Natural killer cell (primary cell): ENCODE measurements around the gene SPTLC1. TPM values are rescaled to one million over a fixed set of nuclear protein-coding genes. Genes with fewer than 3 reads are reported as not detected.
"Not testable (repeated sequence)": the region's sequence is repeated elsewhere in the genome, so short reads cannot be mapped to it uniquely, and the experiment has no call there.

ENCODE experiments used
- ATAC-seq, 3 donors: fragments of 150-1000 bp in 2 of 3; fragments of 200-7000 bp in 1 of 3; cut with Tn5 transposase; 1 replicate in 1 of 3; 2 replicates in 2 of 3; pipeline ENCODE4 v1.10.0; 2021; ENCODE audit warnings: mild to moderate bottlenecking in 2 of 3, moderate library complexity in 2 of 3
- DNase-seq, 2 donors: peaks; one replicate each; pipeline versions ENCODE4 v3.0.0 to v3.0.0-alpha.2; 2013 to 2021; ENCODE audit warnings: mixed read lengths in 1 of 2
- H3K27ac ChIP-seq: one replicate; pipeline ENCODE4 v1.5.1; 2013; ENCODE audit warnings: mild to moderate bottlenecking, low read length
- H3K27me3 ChIP-seq: one replicate; pipeline ENCODE4 v1.6.1; 2013; ENCODE audit warnings: low read length; ENCODE audit not compliant: control insufficient read depth, insufficient read depth
- H3K36me3 ChIP-seq: one replicate; pipeline ENCODE4 v1.6.1; 2013; ENCODE audit warnings: low read length; ENCODE audit not compliant: control insufficient read depth, insufficient read depth
- H3K4me1 ChIP-seq: one replicate; pipeline ENCODE4 v1.6.1; 2013; ENCODE audit warnings: low read length; ENCODE audit not compliant: control insufficient read depth, insufficient read depth
- H3K4me3 ChIP-seq: one replicate; pipeline ENCODE4 v1.5.1; 2013; ENCODE audit warnings: low read length
- H3K9me3 ChIP-seq: one replicate; pipeline ENCODE4 v1.6.1; 2013; ENCODE audit warnings: low read length; ENCODE audit not compliant: control insufficient read depth, insufficient read depth
- H3K27ac Mint-ChIP-seq, 2 donors: one replicate each; pipeline ENCODE4 v1.8.0; 2022; ENCODE audit warnings: mild to moderate bottlenecking in 2 of 2, mixed read lengths in 2 of 2, moderate library complexity in 1 of 2
- H3K27me3 Mint-ChIP-seq, 2 donors: one replicate each; pipeline ENCODE4 v1.8.0; 2022; ENCODE audit warnings: low read depth in 2 of 2, mixed read lengths in 2 of 2
- H3K36me3 Mint-ChIP-seq: one replicate; pipeline ENCODE4 v1.8.0; 2022; ENCODE audit warnings: mixed read lengths
- H3K4me1 Mint-ChIP-seq, 2 donors: one replicate each; pipeline ENCODE4 v1.8.0; 2022; ENCODE audit warnings: mixed read lengths in 2 of 2
- H3K4me3 Mint-ChIP-seq: one replicate; pipeline ENCODE4 v1.8.0; 2022; ENCODE audit warnings: mild to moderate bottlenecking, moderate library complexity, mixed read lengths
- H3K9me3 Mint-ChIP-seq, 2 donors: one replicate each; pipeline ENCODE4 v1.8.0; 2022; ENCODE audit warnings: mixed read lengths in 2 of 2
- WGBS: methylation state at CpG from one replicate; pipeline ENCODE4 v1.1.7; 2013; ENCODE audit warnings: missing lambda C conversion rate; ENCODE audit not compliant: insufficient coverage; 5-methylcytosine and 5-hydroxymethylcytosine counted together
- intact Hi-C: fragments of 100-400 bp; cut with micrococcal nuclease; formaldehyde crosslinking; loops from one replicate; pipeline ENCODE4 v1.14.2; 2022
- total RNA-seq, 4 donors: library from RNA; stranded (reverse); fragments of 120-200 nt in 1 of 4; gene quantifications; one replicate each; pipeline versions ENCODE4 v1.2.3 to v1.2.4, GENCODE V29; 2013 to 2022
- TF ChIP-seq, protein P1 (sequence below): fragments of 200-600 bp; IDR thresholded peaks from one replicate; pipeline ENCODE4 v1.8.0; 2022; ENCODE audit warnings: antibody characterized with exemption

The SPTLC1 gene
- total RNA-seq, 3 donors from 2014 or later (not counting 1 experiment from before 2014, with no cell fraction given), result 45.6 to 59.3 (median 47.8) TPM

DNA sequence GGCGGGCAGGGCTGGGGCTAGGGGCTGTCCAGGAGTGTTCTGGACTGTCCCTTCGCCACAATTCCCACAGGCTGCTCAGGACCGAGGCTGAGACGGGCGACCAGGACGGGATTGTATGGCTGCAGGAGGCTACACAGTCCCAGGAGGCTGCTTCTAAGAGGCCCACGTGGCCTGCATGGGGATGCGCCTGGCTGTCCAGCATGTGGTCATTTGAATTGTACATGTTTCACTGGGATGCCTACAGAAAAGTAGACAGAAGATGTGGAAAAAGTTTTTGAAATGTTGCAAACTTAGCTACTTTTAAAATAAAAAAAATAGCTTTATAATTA lies 32.6 kb upstream of the SPTLC1 start:
- Histone ChIP-seq H3K36me3 (no peaks in the 10 kb centered on the region), H3K27ac (no peak overlapping the region), H3K4me1 (no peaks in the 10 kb centered on the region), H3K4me3 (no peak overlapping the region), H3K27me3 (peaks cover 2% of the 10 kb centered on the region), H3K9me3 (no peaks in the 10 kb centered on the region)
- H3K27ac Mint-ChIP-seq, result no peak overlapping the region
- peaks cover 22 to 27% of the 10 kb centered on the region in 2 donors for H3K27me3 Mint-ChIP-seq
- WGBS, result 90% methylated on average over 8 of the region's 8 CpGs
- DNase-seq (no peak), ATAC-seq (no peak)
- TF ChIP-seq, protein P1, sequence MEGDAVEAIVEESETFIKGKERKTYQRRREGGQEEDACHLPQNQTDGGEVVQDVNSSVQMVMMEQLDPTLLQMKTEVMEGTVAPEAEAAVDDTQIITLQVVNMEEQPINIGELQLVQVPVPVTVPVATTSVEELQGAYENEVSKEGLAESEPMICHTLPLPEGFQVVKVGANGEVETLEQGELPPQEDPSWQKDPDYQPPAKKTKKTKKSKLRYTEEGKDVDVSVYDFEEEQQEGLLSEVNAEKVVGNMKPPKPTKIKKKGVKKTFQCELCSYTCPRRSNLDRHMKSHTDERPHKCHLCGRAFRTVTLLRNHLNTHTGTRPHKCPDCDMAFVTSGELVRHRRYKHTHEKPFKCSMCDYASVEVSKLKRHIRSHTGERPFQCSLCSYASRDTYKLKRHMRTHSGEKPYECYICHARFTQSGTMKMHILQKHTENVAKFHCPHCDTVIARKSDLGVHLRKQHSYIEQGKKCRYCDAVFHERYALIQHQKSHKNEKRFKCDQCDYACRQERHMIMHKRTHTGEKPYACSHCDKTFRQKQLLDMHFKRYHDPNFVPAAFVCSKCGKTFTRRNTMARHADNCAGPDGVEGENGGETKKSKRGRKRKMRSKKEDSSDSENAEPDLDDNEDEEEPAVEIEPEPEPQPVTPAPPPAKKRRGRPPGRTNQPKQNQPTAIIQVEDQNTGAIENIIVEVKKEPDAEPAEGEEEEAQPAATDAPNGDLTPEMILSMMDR, result no peak
- intact Hi-C loops, result no loop called here
- peaks cover 0 to 5% of the 10 kb centered on the region in 2 donors for H3K4me1 Mint-ChIP-seq
- H3K36me3 Mint-ChIP-seq, result no peaks in the 10 kb centered on the region
- no peaks in the 10 kb centered on the region for H3K9me3 Mint-ChIP-seq
- H3K4me3 Mint-ChIP-seq, result no peak overlapping the region

DNA sequence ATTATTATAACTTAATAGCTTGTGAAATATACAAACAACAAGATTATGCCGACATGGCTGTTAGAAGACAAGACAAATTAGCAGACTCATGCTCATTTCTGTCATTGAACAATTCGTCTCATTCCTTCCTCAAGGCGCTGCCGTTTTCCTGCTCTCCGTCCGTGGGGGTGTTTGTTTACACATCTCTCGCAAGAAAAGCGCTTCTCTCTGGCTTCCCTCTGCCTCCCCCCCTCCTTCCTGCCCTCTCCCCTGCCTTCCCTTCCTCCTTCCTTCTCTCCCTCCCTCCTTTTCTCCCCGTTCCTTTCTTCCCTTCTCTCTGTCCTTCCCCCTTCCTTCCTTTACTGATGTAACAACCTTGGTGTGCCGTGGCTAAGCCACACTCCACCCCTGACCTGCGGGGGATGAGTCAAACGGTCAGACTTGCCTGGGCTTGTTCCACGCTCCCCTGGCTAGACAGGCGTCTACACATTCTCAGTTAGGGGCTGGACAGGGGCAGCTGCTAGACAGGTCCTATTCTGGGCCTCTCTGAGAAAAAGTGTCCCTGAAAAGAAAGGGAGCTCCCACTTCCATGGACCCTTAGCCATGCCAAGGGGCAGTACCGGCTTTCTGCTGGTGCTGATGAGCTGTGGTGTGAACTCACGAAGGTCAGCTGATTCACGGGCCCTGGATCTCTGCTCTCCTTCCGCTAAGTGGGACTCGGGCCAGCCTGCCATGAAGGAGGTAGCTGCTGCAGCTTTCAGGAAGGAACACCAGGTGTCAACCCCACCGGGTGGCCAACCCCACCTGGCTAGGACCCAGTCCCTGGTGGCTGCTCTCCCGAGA lies 32.0 kb upstream of the SPTLC1 start:
- no peak for DNase-seq
- ATAC-seq, result peak in 1 of 3 donors; percentile 38
- H3K27ac ChIP-seq, result no peak overlapping the region
- WGBS, result 22% methylated on average over 21 of the region's 21 CpGs
- H3K9me3 Mint-ChIP-seq, result no peaks in the 10 kb centered on the region
- H3K4me3 Mint-ChIP-seq, result no peak overlapping the region
- peaks cover 0 to 5% of the 10 kb centered on the region in 2 donors for H3K4me1 Mint-ChIP-seq
- no peaks in the 10 kb centered on the region for H3K4me1 ChIP-seq
- no peak overlapping the region for H3K27ac Mint-ChIP-seq
- no peaks in the 10 kb centered on the region for H3K9me3 ChIP-seq
- H3K27me3 ChIP-seq, result peaks cover 2% of the 10 kb centered on the region
- H3K4me3 ChIP-seq, result no peak overlapping the region
- TF ChIP-seq, protein P1, result no peak
- no peaks in the 10 kb centered on the region for H3K36me3 ChIP-seq
- H3K27me3 Mint-ChIP-seq, result peaks cover 22 to 32% of the 10 kb centered on the region in 2 donors
- intact Hi-C loops, result no loop called here
- H3K36me3 Mint-ChIP-seq, result no peaks in the 10 kb centered on the region

DNA sequence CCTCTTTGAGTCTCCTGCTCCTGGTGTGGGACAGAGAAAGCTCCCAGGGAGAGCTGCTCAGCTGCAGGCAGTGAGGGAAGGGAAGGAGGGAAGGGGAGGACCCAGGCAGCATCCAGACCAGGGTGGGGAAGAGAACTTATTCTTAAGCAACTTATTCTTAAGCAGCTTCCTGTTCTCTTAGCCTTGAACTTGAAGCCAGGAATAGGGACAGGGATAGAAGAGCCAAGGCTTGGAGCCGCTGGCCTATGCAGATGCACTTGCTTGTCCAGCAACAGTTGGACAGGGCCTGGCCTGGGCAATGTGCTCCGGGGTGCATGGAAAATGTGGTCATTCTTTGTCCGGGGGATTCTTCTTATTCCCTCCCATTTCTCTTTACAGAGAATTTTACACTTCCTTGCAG lies 31.4 kb upstream of the SPTLC1 start:
- Mint-ChIP-seq H3K9me3 (no peaks in the 10 kb centered on the region), H3K4me3 (no peak overlapping the region), H3K27ac (no peak overlapping the region), H3K27me3 (peaks cover 29 to 32% of the 10 kb centered on the region in 2 donors), H3K36me3 (no peaks in the 10 kb centered on the region), H3K4me1 (peaks cover 0 to 5% of the 10 kb centered on the region in 2 donors)
- intact Hi-C loops, result no loop called here
- TF ChIP-seq, protein P1, result no peak
- Histone ChIP-seq H3K4me1 (no peaks in the 10 kb centered on the region), H3K9me3 (no peaks in the 10 kb centered on the region), H3K27ac (no peak overlapping the region), H3K36me3 (no peaks in the 10 kb centered on the region), H3K27me3 (peaks cover 2% of the 10 kb centered on the region), H3K4me3 (no peak overlapping the region)
- DNase-seq (no peak), ATAC-seq (no peak)
- 69% methylated on average over 2 of the region's 3 CpGs for WGBS

GRCh38 chr9:92145784-92146183 lies 30.6 kb upstream of the SPTLC1 start:
- H3K4me3 ChIP-seq, ATAC-seq, DNase-seq, intact Hi-C loops, H3K9me3 ChIP-seq, H3K27me3 ChIP-seq, H3K4me3 Mint-ChIP-seq, H3K27ac ChIP-seq, H3K36me3 Mint-ChIP-seq, H3K9me3 Mint-ChIP-seq, H3K36me3 ChIP-seq, H3K4me1 ChIP-seq, H3K4me1 Mint-ChIP-seq, H3K27ac Mint-ChIP-seq: not testable (repeated sequence)
- 91% methylated on average over 3 of the region's 3 CpGs for WGBS
- peaks cover 35 to 38% of the 10 kb centered on the region in 2 donors for H3K27me3 Mint-ChIP-seq
